Ovary (tissue), 3 donors: ENCODE results near the gene UBE2Q2.

Experiments
- CTCF ChIP-seq, 3 donors: fragments of 450-650 bp in 2 of 3; fragments of 200-600 bp in 1 of 3; IDR thresholded peaks; one replicate each; pipeline versions ENCODE4 v1.5.1 to v1.8.0; 2016 to 2022; ENCODE audit warnings: antibody characterized with exemption in 3 of 3, mild to moderate bottlenecking in 1 of 3
- POLR2A ChIP-seq: fragments of 450-650 bp; IDR thresholded peaks from one replicate; pipeline ENCODE4 v1.6.1; 2017; ENCODE audit warnings: antibody characterized with exemption, mild to moderate bottlenecking, moderate library complexity
- donor health status: DM: no; HTN: no; CAD: no.

- no peak for TF ChIP-seq CTCF (IDR thresholded peaks at IDR 0.05)
- no peak for TF ChIP-seq POLR2A
These were observed 44.1 kb upstream of the UBE2Q2 start for GRCh38 chr15:75799190-75799589.
